B cell (primary cell): ENCODE measurements around the gene GNG7. TPM values are rescaled to one million over a fixed set of nuclear protein-coding genes. Genes with fewer than 3 reads are reported as not detected.

Source experiments
- ATAC-seq: fragments of 200-7000 bp; cut with Tn5 transposase; one replicate; pipeline ENCODE4 v1.10.0; 2021; ENCODE audit warnings: low read depth, mild to moderate bottlenecking, moderate number of reproducible peaks, moderate library complexity
- CTCF ChIA-PET: fragments of 350-600 bp; sonication (Branson Sonifier 250); formaldehyde crosslinking; loops from one replicate; lab custom pipeline; 2021; ENCODE audit warnings: antibody characterized with exemption, inconsistent platforms; lab: Charles Lee
- POLR2A ChIA-PET: fragments of 350-600 bp; sonication (Branson Sonifier 250); formaldehyde crosslinking; loops from one replicate; lab custom pipeline; 2021; ENCODE audit warnings: antibody characterized with exemption; lab: Charles Lee
- DNase-seq: peaks from one replicate; pipeline ENCODE4 v3.0.0; 2013
- H2AFZ ChIP-seq: 2 replicates; pipeline ENCODE4 v1.6.1; 2012; ENCODE audit warnings: mild to moderate bottlenecking, low read depth, low read length; ENCODE audit not compliant: insufficient read depth, poor library complexity, severe bottlenecking
- H3K27ac ChIP-seq, 2 donors: 1 replicate in 1 of 2; 2 replicates in 1 of 2; pipeline ENCODE4 v1.5.1; 2012 to 2013; ENCODE audit warnings: low read length in 2 of 2, mild to moderate bottlenecking in 2 of 2, moderate library complexity in 1 of 2
- H3K27me3 ChIP-seq, 4 experiments: fragments of 200-600 bp in 1 of 4; sonication (generic) in 1 of 4; replicated peaks in 1 of 4; 1 replicate in 2 of 4; 2 replicates in 2 of 4; pipeline versions ENCODE4 v1.6.1 to v1.7.0; 2013 to 2016; ENCODE audit warnings: low read length in 3 of 4, mild to moderate bottlenecking in 2 of 4, mixed read lengths in 1 of 4, moderate library complexity in 1 of 4; ENCODE audit not compliant: insufficient read depth in 4 of 4, control insufficient read depth in 3 of 4; ENCODE audit errors: control extremely low read depth in 1 of 4
- H3K36me3 ChIP-seq, 2 experiments: replicated peaks in 1 of 2; 1 replicate in 1 of 2; 2 replicates in 1 of 2; pipeline versions ENCODE4 v1.6.1 to v1.7.1; 2013; ENCODE audit warnings: low read length in 1 of 2; ENCODE audit not compliant: insufficient read depth in 2 of 2, control insufficient read depth in 1 of 2; ENCODE audit errors: control extremely low read depth in 1 of 2, extremely low read depth in 1 of 2
- H3K4me1 ChIP-seq, 2 donors: fragments of 200-600 bp in 1 of 2; sonication (generic) in 1 of 2; 1 replicate in 1 of 2; 2 replicates in 1 of 2; pipeline versions ENCODE4 v1.5.1 to v1.6.1; 2013 to 2017; ENCODE audit warnings: low read length in 2 of 2; ENCODE audit not compliant: control insufficient read depth in 2 of 2, insufficient read depth in 2 of 2
- H3K4me2 ChIP-seq: replicated peaks from 2 replicates; pipeline ENCODE3; 2012; ENCODE audit warnings: mild to moderate bottlenecking, low read depth, low read length; ENCODE audit not compliant: poor library complexity, severe bottlenecking
- H3K4me3 ChIP-seq, 5 experiments: fragments of 200-600 bp in 1 of 5; sonication (generic) in 1 of 5; 1 replicate in 3 of 5; 2 replicates in 2 of 5; pipeline versions ENCODE4 v1.5.1 to v1.7.0; 2011 to 2016; ENCODE audit warnings: low read length in 4 of 5, mild to moderate bottlenecking in 4 of 5, low read depth in 2 of 5, control low read depth in 1 of 5, moderate library complexity in 1 of 5; ENCODE audit not compliant: insufficient read depth in 1 of 5; ENCODE audit errors: control extremely low read depth in 1 of 5, extremely low read depth in 1 of 5
- H3K79me2 ChIP-seq: fragments of 200-600 bp; sonication (generic); one replicate; pipeline ENCODE4 v1.6.0; 2016; ENCODE audit warnings: low read length; ENCODE audit not compliant: control insufficient read depth, insufficient read depth
- H3K9ac ChIP-seq: fragments of 200-600 bp; sonication (generic); 2 replicates; pipeline ENCODE4 v1.6.1; 2017; ENCODE audit warnings: mild to moderate bottlenecking, low read length, moderate library complexity
- H3K9me3 ChIP-seq, 3 donors: one replicate each; pipeline versions ENCODE4 v1.6.1 to v1.7.1; 2013; ENCODE audit warnings: low read length in 2 of 3; ENCODE audit not compliant: control insufficient read depth in 2 of 3, insufficient read depth in 1 of 3; ENCODE audit errors: control extremely low read depth in 1 of 3
- H4K20me1 ChIP-seq: 2 replicates; pipeline ENCODE4 v1.6.0; 2012; ENCODE audit warnings: mild to moderate bottlenecking, low read length; ENCODE audit not compliant: insufficient read depth, control insufficient read depth, poor library complexity, severe bottlenecking
- H3K27ac Mint-ChIP-seq: one replicate; pipeline ENCODE4 v1.8.0; 2021; ENCODE audit warnings: mixed read lengths
- H3K27me3 Mint-ChIP-seq: one replicate; pipeline ENCODE4 v1.8.0; 2021; ENCODE audit warnings: mixed read lengths
- H3K4me1 Mint-ChIP-seq: one replicate; pipeline ENCODE4 v1.8.0; 2021; ENCODE audit warnings: mixed read lengths
- H3K4me3 Mint-ChIP-seq: one replicate; pipeline ENCODE4 v1.8.0; 2021; ENCODE audit warnings: mixed read lengths
- H3K9me3 Mint-ChIP-seq: one replicate; pipeline ENCODE4 v1.8.0; 2022; ENCODE audit warnings: mixed read lengths; ENCODE audit not compliant: insufficient read depth
- EZH2 ChIP-seq: IDR thresholded peaks from 2 replicates; pipeline ENCODE4 v1.6.1; 2012; ENCODE audit warnings: borderline replicate concordance, low read depth, mild to moderate bottlenecking, moderate library complexity, low read length; ENCODE audit not compliant: insufficient read depth, poor library complexity, severe bottlenecking
- WGBS: methylation state at CpG from one replicate; pipeline ENCODE4 v1.1.5; 2013; ENCODE audit warnings: missing lambda C conversion rate; ENCODE audit not compliant: insufficient coverage; 5-methylcytosine and 5-hydroxymethylcytosine counted together
- intact Hi-C: fragments of 100-400 bp; cut with micrococcal nuclease; formaldehyde crosslinking; loops from one replicate; pipeline ENCODE4 v1.10.0; 2022
- polyA plus RNA-seq: library from polyadenylated mRNA; depleted of rRNA; stranded (reverse); fragments of >200 nt; gene quantifications from 2 replicates; pipeline ENCODE4 v1.2.3, GENCODE V29; 2012
- total RNA-seq, 2 donors: library from RNA; stranded (reverse); fragments of 120-200 nt in 1 of 2; gene quantifications; 1 replicate in 1 of 2; 2 replicates in 1 of 2; pipeline versions ENCODE4 v1.2.3 to v1.2.4, GENCODE V29; 2013 to 2022
- TF ChIP-seq, protein P1 (sequence below): fragments of 200-600 bp; IDR thresholded peaks from one replicate; pipeline ENCODE4 v1.8.0; 2022; ENCODE audit warnings: antibody characterized with exemption, mild to moderate bottlenecking

Gene GNG7
- total and polyA plus RNA-seq, 2 donors (not counting 1 experiment from before 2014, with no cell fraction given), result 76.3 to 153 TPM

- ChIA-PET POLR2A (interaction anchor here (0.9 to 2.7 kb wide), 5 partner anchors 9 to 150 kb away, joined by 4 to 28 read pairs (median 7); partner anchors contain the start of gene GADD45B), CTCF (interaction anchor here (0.5 to 25.1 kb wide), 9 partner anchors 10 to 151 kb away, joined by 3 to 593 read pairs (median 7); partner anchors contain the start of gene GADD45B)
- TF ChIP-seq, protein P1, sequence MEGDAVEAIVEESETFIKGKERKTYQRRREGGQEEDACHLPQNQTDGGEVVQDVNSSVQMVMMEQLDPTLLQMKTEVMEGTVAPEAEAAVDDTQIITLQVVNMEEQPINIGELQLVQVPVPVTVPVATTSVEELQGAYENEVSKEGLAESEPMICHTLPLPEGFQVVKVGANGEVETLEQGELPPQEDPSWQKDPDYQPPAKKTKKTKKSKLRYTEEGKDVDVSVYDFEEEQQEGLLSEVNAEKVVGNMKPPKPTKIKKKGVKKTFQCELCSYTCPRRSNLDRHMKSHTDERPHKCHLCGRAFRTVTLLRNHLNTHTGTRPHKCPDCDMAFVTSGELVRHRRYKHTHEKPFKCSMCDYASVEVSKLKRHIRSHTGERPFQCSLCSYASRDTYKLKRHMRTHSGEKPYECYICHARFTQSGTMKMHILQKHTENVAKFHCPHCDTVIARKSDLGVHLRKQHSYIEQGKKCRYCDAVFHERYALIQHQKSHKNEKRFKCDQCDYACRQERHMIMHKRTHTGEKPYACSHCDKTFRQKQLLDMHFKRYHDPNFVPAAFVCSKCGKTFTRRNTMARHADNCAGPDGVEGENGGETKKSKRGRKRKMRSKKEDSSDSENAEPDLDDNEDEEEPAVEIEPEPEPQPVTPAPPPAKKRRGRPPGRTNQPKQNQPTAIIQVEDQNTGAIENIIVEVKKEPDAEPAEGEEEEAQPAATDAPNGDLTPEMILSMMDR, result no peak
- no peak for TF ChIP-seq EZH2
- peak; percentile 88 for DNase-seq
- Histone ChIP-seq H3K27ac (peak overlapping the region; percentile 96 to 97), H3K9me3 (peaks cover 0 to 47% (median 20%) of the 10 kb centered on the region in 3 donors), H2AFZ (no peak overlapping the region), H3K27me3 (no peaks in the 10 kb centered on the region), H3K36me3 (peaks cover 0 to 25% of the 10 kb centered on the region in 2 experiments), H3K4me2 (peak overlapping the region; percentile 88), H3K4me3 (peak overlapping the region in 4 of 5 experiments; percentile 13 to 47 (median 24)), H3K79me2 (peaks cover 82% of the 10 kb centered on the region), H3K9ac (peak overlapping the region; percentile 46), H4K20me1 (peaks cover 32% of the 10 kb centered on the region), H3K4me1 (peaks cover 93 to 99% of the 10 kb centered on the region in 2 donors)
- 4% methylated on average over 17 of the region's 17 CpGs for WGBS
- peaks cover 90% of the 10 kb centered on the region for H3K4me1 Mint-ChIP-seq
- H3K9me3 Mint-ChIP-seq, result no peaks in the 10 kb centered on the region
- intact Hi-C loops, result loop anchor here (2.0 to 10.0 kb wide), 5 partner anchors 17 to 1383 kb away; partner anchors contain the start of genes ATP5F1D and MIDN
- H3K4me3 Mint-ChIP-seq, result peak overlapping the region; percentile 86
- ATAC-seq, result peak; percentile 62
- H3K27me3 Mint-ChIP-seq, result no peaks in the 10 kb centered on the region
- peak overlapping the region; percentile 98 for H3K27ac Mint-ChIP-seq
Observed at GRCh38 chr19:2627319-2627829, 75.1 kb downstream of the GNG7 start.

DNA sequence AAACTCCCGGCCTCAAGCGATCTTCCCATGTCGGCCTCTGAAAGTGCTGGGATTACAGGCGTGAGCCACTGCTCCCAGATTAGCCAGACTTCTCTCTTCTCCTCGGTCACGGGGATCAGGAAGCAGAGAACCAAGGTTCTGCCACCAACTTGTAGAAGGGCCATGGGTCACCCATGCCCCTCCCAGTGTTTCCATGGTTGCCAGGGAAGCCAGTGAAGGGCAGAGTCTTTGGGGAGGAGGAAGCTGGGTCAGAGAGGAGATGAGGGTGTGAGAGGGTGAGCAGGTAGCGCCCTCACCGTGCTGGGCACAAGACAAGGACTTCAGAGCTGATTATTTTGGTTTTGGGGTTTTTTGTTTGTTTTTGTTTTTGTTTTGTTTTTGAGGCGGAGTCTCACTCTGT, 77.1 kb downstream of the GNG7 start:
- H3K27me3 Mint-ChIP-seq, result no peaks in the 10 kb centered on the region
- Histone ChIP-seq H3K27me3 (no peaks in the 10 kb centered on the region), H3K9ac (no peak overlapping the region), H3K4me1 (peaks cover 89 to 99% of the 10 kb centered on the region in 2 donors), H3K36me3 (peaks cover 0 to 18% of the 10 kb centered on the region in 2 experiments), H3K27ac (peak overlapping the region; percentile 96 to 97), H3K4me3 (no peak overlapping the region), H3K79me2 (peaks cover 63% of the 10 kb centered on the region), H2AFZ (no peak overlapping the region), H3K4me2 (peak overlapping the region; percentile 88), H4K20me1 (peaks cover 15% of the 10 kb centered on the region), H3K9me3 (peaks cover 0 to 31% (median 6%) of the 10 kb centered on the region in 3 donors)
- intact Hi-C loops, result loop anchor here (10.0 kb wide), 3 partner anchors 361 to 1381 kb away; partner anchors contain the start of genes ATP5F1D and MIDN
- peaks cover 90% of the 10 kb centered on the region for H3K4me1 Mint-ChIP-seq
- POLR2A ChIA-PET, result interaction anchor here (0.9 to 5.8 kb wide), 6 partner anchors 8 to 360 kb away, joined by 3 to 77 read pairs (median 8); partner anchors contain the start of gene GADD45B
- CTCF ChIA-PET, result interaction anchor here (1.5 to 25.1 kb wide), 3 partner anchors 5 to 149 kb away, joined by 7 to 593 read pairs (median 593); partner anchors contain the start of gene GADD45B
- H3K27ac Mint-ChIP-seq, result peak overlapping the region; percentile 94
- no peaks in the 10 kb centered on the region for H3K9me3 Mint-ChIP-seq
- TF ChIP-seq EZH2, result no peak
- TF ChIP-seq, protein P1, result no peak
- ATAC-seq, result no peak
- 75% methylated on average over 5 of the region's 9 CpGs for WGBS
- DNase-seq, result peak; percentile 49
- peak overlapping the region; percentile 79 for H3K4me3 Mint-ChIP-seq
